ENCODE measurements around the gene CSAG2.
"Not testable (repeated sequence)": the region's sequence is repeated elsewhere in the genome, so short reads cannot be mapped to it uniquely, and the experiment has no call there.

Gene CSAG2

GRCh38 chrX:152725409-152725808 is 16.3 kb upstream of the CSAG2 start:
- Histone ChIP-seq H3K27me3 (ENCODE audit: control insufficient read depth in 2 of 2, insufficient read depth in 2 of 2, low read length in 2 of 2) (no peaks in the 10 kb centered on the region), H3K4me1 (ENCODE audit: control insufficient read depth in 2 of 2, insufficient read depth in 2 of 2, low read length in 2 of 2) (no peaks in the 10 kb centered on the region), H3K9ac (ENCODE audit: low read depth in 1 of 2, low read length in 2 of 2) (no peak overlapping the region), H3K9me3 (ENCODE audit: control insufficient read depth in 2 of 2, low read length in 2 of 2) (no peaks in the 10 kb centered on the region), H3K27ac (ENCODE audit: low read depth in 2 of 2, low read length in 2 of 2) (no peak overlapping the region), H3K36me3 (ENCODE audit: control insufficient read depth in 2 of 2, insufficient read depth in 2 of 2, low read length in 2 of 2) (no peaks in the 10 kb centered on the region), H3K4me3 (ENCODE audit: low read length in 2 of 2) (no peak overlapping the region)

GRCh38 chrX:152713815-152714787 is 5.0 kb upstream of the CSAG2 start, which contains the start of gene MAGEA2B:
MAGEA2B (plus strand) TSS chrX:152714628; CDS start chrX:152717107, 2,479 bp downstream.
- not testable (repeated sequence) for H3K4me1 ChIP-seq (ENCODE audit: control insufficient read depth in 2 of 2, insufficient read depth in 2 of 2, low read length in 2 of 2); H3K9me3 ChIP-seq (ENCODE audit: control insufficient read depth in 2 of 2, low read length in 2 of 2); H3K27ac ChIP-seq (ENCODE audit: low read depth in 2 of 2, low read length in 2 of 2); H3K9ac ChIP-seq (ENCODE audit: low read depth in 1 of 2, low read length in 2 of 2); H3K4me3 ChIP-seq (ENCODE audit: low read length in 2 of 2); H3K27me3 ChIP-seq (ENCODE audit: control insufficient read depth in 2 of 2, insufficient read depth in 2 of 2, low read length in 2 of 2); H3K36me3 ChIP-seq (ENCODE audit: control insufficient read depth in 2 of 2, insufficient read depth in 2 of 2, low read length in 2 of 2)

- not testable (repeated sequence) for H3K9me3 ChIP-seq (ENCODE audit: control insufficient read depth in 2 of 2, low read length in 2 of 2); H3K9ac ChIP-seq (ENCODE audit: low read depth in 1 of 2, low read length in 2 of 2); H3K36me3 ChIP-seq (ENCODE audit: control insufficient read depth in 2 of 2, insufficient read depth in 2 of 2, low read length in 2 of 2); H3K27ac ChIP-seq (ENCODE audit: low read depth in 2 of 2, low read length in 2 of 2); H3K27me3 ChIP-seq (ENCODE audit: control insufficient read depth in 2 of 2, insufficient read depth in 2 of 2, low read length in 2 of 2); H3K4me1 ChIP-seq (ENCODE audit: control insufficient read depth in 2 of 2, insufficient read depth in 2 of 2, low read length in 2 of 2); H3K4me3 ChIP-seq (ENCODE audit: low read length in 2 of 2)
These were observed 4.1 kb upstream of the CSAG2 start for GRCh38 chrX:152713195-152713594.

GRCh38 chrX:152706500-152706899 is 2.6 kb downstream of the CSAG2 start:
- H3K36me3 ChIP-seq (ENCODE audit: control insufficient read depth in 2 of 2, insufficient read depth in 2 of 2, low read length in 2 of 2); H3K27ac ChIP-seq (ENCODE audit: low read depth in 2 of 2, low read length in 2 of 2): not testable (repeated sequence)

GRCh38 chrX:152700390-152700789 is 8.7 kb downstream of the CSAG2 start:
- H3K9me3 ChIP-seq (ENCODE audit: control insufficient read depth in 2 of 2, low read length in 2 of 2); H3K36me3 ChIP-seq (ENCODE audit: control insufficient read depth in 2 of 2, insufficient read depth in 2 of 2, low read length in 2 of 2); H3K27me3 ChIP-seq (ENCODE audit: control insufficient read depth in 2 of 2, insufficient read depth in 2 of 2, low read length in 2 of 2); H3K4me3 ChIP-seq (ENCODE audit: low read length in 2 of 2); H3K9ac ChIP-seq (ENCODE audit: low read depth in 1 of 2, low read length in 2 of 2); H3K4me1 ChIP-seq (ENCODE audit: control insufficient read depth in 2 of 2, insufficient read depth in 2 of 2, low read length in 2 of 2); H3K27ac ChIP-seq (ENCODE audit: low read depth in 2 of 2, low read length in 2 of 2): not testable (repeated sequence)

More at GRCh38 chrX:152706500-152706899, 2.6 kb downstream of the CSAG2 start:
- H3K9ac ChIP-seq (ENCODE audit: low read depth in 1 of 2, low read length in 2 of 2); H3K27me3 ChIP-seq (ENCODE audit: control insufficient read depth in 2 of 2, insufficient read depth in 2 of 2, low read length in 2 of 2); H3K4me1 ChIP-seq (ENCODE audit: control insufficient read depth in 2 of 2, insufficient read depth in 2 of 2, low read length in 2 of 2); H3K4me3 ChIP-seq (ENCODE audit: low read length in 2 of 2); H3K9me3 ChIP-seq (ENCODE audit: control insufficient read depth in 2 of 2, low read length in 2 of 2): not testable (repeated sequence)

- H3K27me3 ChIP-seq (ENCODE audit: control insufficient read depth in 2 of 2, insufficient read depth in 2 of 2, low read length in 2 of 2); H3K27ac ChIP-seq (ENCODE audit: low read depth in 2 of 2, low read length in 2 of 2); H3K9ac ChIP-seq (ENCODE audit: low read depth in 1 of 2, low read length in 2 of 2); H3K36me3 ChIP-seq (ENCODE audit: control insufficient read depth in 2 of 2, insufficient read depth in 2 of 2, low read length in 2 of 2); H3K4me3 ChIP-seq (ENCODE audit: low read length in 2 of 2); H3K4me1 ChIP-seq (ENCODE audit: control insufficient read depth in 2 of 2, insufficient read depth in 2 of 2, low read length in 2 of 2); H3K9me3 ChIP-seq (ENCODE audit: control insufficient read depth in 2 of 2, low read length in 2 of 2): not testable (repeated sequence)
These were observed 10.8 kb downstream of the CSAG2 start, which contains the start of gene MAGEA3 for GRCh38 chrX:152697952-152698931. MAGEA3 (plus strand) TSS chrX:152698794; CDS start chrX:152700833, 2,039 bp downstream.

GRCh38 chrX:152681012-152681411 is 28.1 kb downstream of the CSAG2 start:
- H3K36me3 ChIP-seq (ENCODE audit: control insufficient read depth in 2 of 2, insufficient read depth in 2 of 2, low read length in 2 of 2); H3K4me3 ChIP-seq (ENCODE audit: low read length in 2 of 2); H3K27me3 ChIP-seq (ENCODE audit: control insufficient read depth in 2 of 2, insufficient read depth in 2 of 2, low read length in 2 of 2); H3K27ac ChIP-seq (ENCODE audit: low read depth in 2 of 2, low read length in 2 of 2); H3K9me3 ChIP-seq (ENCODE audit: control insufficient read depth in 2 of 2, low read length in 2 of 2); H3K9ac ChIP-seq (ENCODE audit: low read depth in 1 of 2, low read length in 2 of 2); H3K4me1 ChIP-seq (ENCODE audit: control insufficient read depth in 2 of 2, insufficient read depth in 2 of 2, low read length in 2 of 2): not testable (repeated sequence)

- not testable (repeated sequence) for H3K4me3 ChIP-seq (ENCODE audit: low read length in 2 of 2); H3K9ac ChIP-seq (ENCODE audit: low read depth in 1 of 2, low read length in 2 of 2); H3K9me3 ChIP-seq (ENCODE audit: control insufficient read depth in 2 of 2, low read length in 2 of 2); H3K4me1 ChIP-seq (ENCODE audit: control insufficient read depth in 2 of 2, insufficient read depth in 2 of 2, low read length in 2 of 2); H3K36me3 ChIP-seq (ENCODE audit: control insufficient read depth in 2 of 2, insufficient read depth in 2 of 2, low read length in 2 of 2); H3K27me3 ChIP-seq (ENCODE audit: control insufficient read depth in 2 of 2, insufficient read depth in 2 of 2, low read length in 2 of 2); H3K27ac ChIP-seq (ENCODE audit: low read depth in 2 of 2, low read length in 2 of 2)
These were observed 34.4 kb downstream of the CSAG2 start for GRCh38 chrX:152674652-152675051.

GRCh38 chrX:152674135-152674534 is 34.9 kb downstream of the CSAG2 start:
- H3K27ac ChIP-seq (ENCODE audit: low read depth in 2 of 2, low read length in 2 of 2): no peak overlapping the region
- H3K36me3 ChIP-seq (ENCODE audit: control insufficient read depth in 2 of 2, insufficient read depth in 2 of 2, low read length in 2 of 2): no peaks in the 10 kb centered on the region
- H3K9ac ChIP-seq (ENCODE audit: low read depth in 1 of 2, low read length in 2 of 2): no peak overlapping the region
- H3K9me3 ChIP-seq (ENCODE audit: control insufficient read depth in 2 of 2, low read length in 2 of 2): no peaks in the 10 kb centered on the region
- no peak overlapping the region for H3K4me3 ChIP-seq (ENCODE audit: low read length in 2 of 2)
- H3K4me1 ChIP-seq (ENCODE audit: control insufficient read depth in 2 of 2, insufficient read depth in 2 of 2, low read length in 2 of 2): no peaks in the 10 kb centered on the region
- peaks cover 0 to 3% of the 10 kb centered on the region in 2 donors for H3K27me3 ChIP-seq (ENCODE audit: control insufficient read depth in 2 of 2, insufficient read depth in 2 of 2, low read length in 2 of 2)

- no peaks in the 10 kb centered on the region for H3K27me3 ChIP-seq (ENCODE audit: control insufficient read depth in 2 of 2, insufficient read depth in 2 of 2, low read length in 2 of 2)
- H3K4me3 ChIP-seq (ENCODE audit: low read length in 2 of 2): no peak overlapping the region
- H3K27ac ChIP-seq (ENCODE audit: low read depth in 2 of 2, low read length in 2 of 2): no peak overlapping the region
- H3K4me1 ChIP-seq (ENCODE audit: control insufficient read depth in 2 of 2, insufficient read depth in 2 of 2, low read length in 2 of 2): no peaks in the 10 kb centered on the region
- H3K36me3 ChIP-seq (ENCODE audit: control insufficient read depth in 2 of 2, insufficient read depth in 2 of 2, low read length in 2 of 2): no peaks in the 10 kb centered on the region
- H3K9ac ChIP-seq (ENCODE audit: low read depth in 1 of 2, low read length in 2 of 2): no peak overlapping the region
- no peaks in the 10 kb centered on the region for H3K9me3 ChIP-seq (ENCODE audit: control insufficient read depth in 2 of 2, low read length in 2 of 2)
These were observed 46.0 kb downstream of the CSAG2 start for GRCh38 chrX:152663086-152663485.

Measured in mucosa of rectum (tissue), 2 donors.